Stimulated activated CD8-positive, alpha-beta memory T cell treated with anti-CD3 and anti-CD28 coated beads, Interleukin-7, amount 100 ng/mL, for 24 hours (primary cell): Measurements from ENCODE around the gene BCAS3.
"Not testable (repeated sequence)": the region's sequence is repeated elsewhere in the genome, so short reads cannot be mapped to it uniquely, and the experiment has no call there.

ENCODE experiments used
- DNase-seq: peaks from one replicate; pipeline ENCODE4 v3.0.0-alpha.2; 2020; ENCODE audit warnings: low read depth

Gene BCAS3

GRCh38 chr17:60941028-60941427 is 263.4 kb downstream of the BCAS3 start:
- no peak for DNase-seq

- no peak for DNase-seq
These were observed 263.9 kb downstream of the BCAS3 start for GRCh38 chr17:60941571-60941970.

GRCh38 chr17:60944751-60945150 is 267.1 kb downstream of the BCAS3 start:
- no peak for DNase-seq

GRCh38 chr17:60947100-60947499 is 269.4 kb downstream of the BCAS3 start:
- no peak for DNase-seq

- DNase-seq: no peak
These were observed 269.9 kb downstream of the BCAS3 start for GRCh38 chr17:60947543-60947942.

GRCh38 chr17:60952747-60953146 is 275.1 kb downstream of the BCAS3 start:
- DNase-seq: no peak

- DNase-seq: no peak
These were observed 281.4 kb downstream of the BCAS3 start for GRCh38 chr17:60959011-60959410.

- no peak for DNase-seq
These were observed 282.0 kb downstream of the BCAS3 start for GRCh38 chr17:60959696-60960095.

- no peak for DNase-seq
These were observed 282.9 kb downstream of the BCAS3 start for GRCh38 chr17:60960398-60961065.

- no peak for DNase-seq
These were observed 286.5 kb downstream of the BCAS3 start for GRCh38 chr17:60964160-60964559.

GRCh38 chr17:60968266-60968665 is 290.6 kb downstream of the BCAS3 start:
- DNase-seq: no peak

- DNase-seq: no peak
These were observed 291.9 kb downstream of the BCAS3 start for GRCh38 chr17:60969500-60970037.

- no peak for DNase-seq
These were observed 293.1 kb downstream of the BCAS3 start for GRCh38 chr17:60970741-60971140.

- no peak for DNase-seq
These were observed 294.1 kb downstream of the BCAS3 start for GRCh38 chr17:60971515-60972369.

GRCh38 chr17:60976861-60977260 is 299.2 kb downstream of the BCAS3 start:
- DNase-seq: not testable (repeated sequence)

- DNase-seq: no peak
These were observed 311.7 kb downstream of the BCAS3 start for GRCh38 chr17:60989379-60989778.

- no peak for DNase-seq
These were observed 312.2 kb downstream of the BCAS3 start for GRCh38 chr17:60989846-60990245.

- no peak for DNase-seq
These were observed 315.8 kb downstream of the BCAS3 start for GRCh38 chr17:60993497-60993896.

GRCh38 chr17:60995680-60996079 is 318.0 kb downstream of the BCAS3 start:
- DNase-seq: no peak

GRCh38 chr17:61000911-61001310 is 323.3 kb downstream of the BCAS3 start:
- DNase-seq: no peak

- DNase-seq: no peak
These were observed 324.7 kb downstream of the BCAS3 start for GRCh38 chr17:61002316-61002736.

- no peak for DNase-seq
These were observed 327.7 kb downstream of the BCAS3 start for GRCh38 chr17:61005358-61005757.

GRCh38 chr17:61005958-61006357 is 328.3 kb downstream of the BCAS3 start:
- DNase-seq: not testable (repeated sequence)
